ENCODE results near the gene FAM47B. TPM values are rescaled to one million over a fixed set of nuclear protein-coding genes. Genes with fewer than 3 reads are reported as not detected.

Gene FAM47B
- total and polyA plus RNA-seq, 2 of the 8 experiments (the other 6 are each of a cell fraction or from before 2014, with no cell fraction given), result not detected

- Histone ChIP-seq H3K14ac (ENCODE audit: insufficient read length) (no peak overlapping the region), H3K56ac (replicated peaks; ENCODE audit: insufficient read length, low read depth, low read length) (no peak overlapping the region), H3K9ac (replicated peaks in 1 of 4; ENCODE audit: extremely low read depth in 1 of 4, low read depth in 3 of 4, low read length in 3 of 4) (no peak overlapping the region), H2AK5ac (ENCODE audit: low read depth, low read length) (no peak overlapping the region), H3K9me3 (ENCODE audit: insufficient read depth in 2 of 2, low read depth in 1 of 2, low read length in 1 of 2) (no peaks in the 10 kb centered on the region), H3K79me2 (ENCODE audit: control insufficient read depth in 1 of 2, insufficient read depth in 2 of 2, low read length in 2 of 2) (no peaks in the 10 kb centered on the region), H2BK120ac (replicated peaks; ENCODE audit: low read depth, low read length) (no peak overlapping the region), H3K27me3 (replicated peaks in 1 of 4; ENCODE audit: control insufficient read depth in 3 of 4, extremely low read depth in 1 of 4, insufficient read depth in 3 of 4, low read length in 3 of 4) (no peaks in the 10 kb centered on the region), H4K5ac (ENCODE audit: insufficient read length, low read depth, low read length) (no peak overlapping the region), H2BK20ac (ENCODE audit: low read length) (no peak overlapping the region), H4K91ac (replicated peaks; ENCODE audit: insufficient read length, low read length) (no peak overlapping the region), H4K20me1 (replicated peaks in 1 of 2; ENCODE audit: control insufficient read depth in 1 of 2, insufficient read depth in 2 of 2, low read length in 2 of 2) (no peaks in the 10 kb centered on the region), H3K4me3 (ENCODE audit: extremely low read depth in 1 of 4, insufficient read depth in 2 of 4, low read depth in 3 of 4, low read length in 4 of 4) (no peak overlapping the region), H3K36me3 (ENCODE audit: control insufficient read depth in 2 of 4, insufficient read depth in 4 of 4, low read length in 3 of 4) (no peaks in the 10 kb centered on the region), H2BK15ac (ENCODE audit: low read length) (no peak overlapping the region), H3K23ac (ENCODE audit: insufficient read length) (no peak overlapping the region), H3K27ac (ENCODE audit: low read depth, low read length) (no peak overlapping the region), H3K4me2 (ENCODE audit: insufficient read depth in 1 of 2, low read depth in 2 of 2, low read length in 2 of 2) (no peak overlapping the region), H3K79me1 (ENCODE audit: low read depth, low read length) (no peaks in the 10 kb centered on the region), H4K8ac (ENCODE audit: extremely low read depth, insufficient read depth, low read length) (no peak overlapping the region), H2AFZ (ENCODE audit: low read length) (no peak overlapping the region), H3K4me1 (replicated peaks in 1 of 4; ENCODE audit: control insufficient read depth in 3 of 4, insufficient read depth in 4 of 4, low read length in 3 of 4) (no peaks in the 10 kb centered on the region), H3K4ac (replicated peaks; ENCODE audit: insufficient read length, low read depth, low read length) (no peak overlapping the region), H2BK12ac (ENCODE audit: low read depth, low read length) (no peak overlapping the region), H3K18ac (ENCODE audit: extremely low read depth, low read length) (no peak overlapping the region), H3K23me2 (ENCODE audit: low read depth, low read length) (no peaks in the 10 kb centered on the region), H2BK5ac (ENCODE audit: low read depth, low read length) (no peak overlapping the region)
- CTCF ChIA-PET (ENCODE audit: partially characterized antibody), result interaction anchor here (1.0 kb wide), 1 partner anchor 15 kb away, joined by 4 read pairs; no protein-coding TSS in a partner anchor
- 80% methylated on average over 2 of the region's 2 CpGs; no CpG with 5 or more reads in 1 of the 2 experiments for WGBS, 2 experiments (ENCODE audit: extremely low coverage in 1 of 2, insufficient coverage in 1 of 2, insufficient read length in 1 of 2, insufficient replicate concordance in 2 of 2, low coverage in 1 of 2, low lambda C conversion rate in 2 of 2, missing lambda C conversion rate in 1 of 2)
- no peak for TF ChIP-seq CBX5 (IDR thresholded peaks at IDR 0.05; ENCODE audit: low read depth, low read length)
- TF ChIP-seq CHD1 (IDR thresholded peaks at IDR 0.05; ENCODE audit: low read depth, low read length), result no peak
- no peak for TF ChIP-seq PHF8 (conservative IDR thresholded peaks at IDR 0.05; ENCODE audit: low read depth, low read length)
- no peak for TF ChIP-seq JUN (IDR thresholded peaks at IDR 0.05; ENCODE audit: low read depth, low read length)
- TF ChIP-seq SRF (IDR thresholded peaks at IDR 0.05; ENCODE audit: low read depth, low read length), result no peak
- no peak for TF ChIP-seq POLR2AphosphoS5 (IDR thresholded peaks at IDR 0.05; ENCODE audit: low read depth, low read length)
- no peak for TF ChIP-seq JUND (IDR thresholded peaks at IDR 0.05; ENCODE audit: low read length)
- POLR2A ChIA-PET (ENCODE audit: partially characterized antibody), result no interaction called here
- DNase-seq (ENCODE audit: low read depth in 1 of 2, low spot score in 2 of 2), result no peak
- no peak for FAIRE-seq
Observed at GRCh38 chrX:34903316-34903715, 39.3 kb upstream of the FAM47B start.
